ENCODE results near the gene PLK5. TPM values are rescaled to one million over a fixed set of nuclear protein-coding genes. Genes with fewer than 3 reads are reported as not detected.

Gene PLK5
- total and polyA plus RNA-seq, 2 of the 4 experiments (the other 2 are of a cell fraction): not detected

DNA sequence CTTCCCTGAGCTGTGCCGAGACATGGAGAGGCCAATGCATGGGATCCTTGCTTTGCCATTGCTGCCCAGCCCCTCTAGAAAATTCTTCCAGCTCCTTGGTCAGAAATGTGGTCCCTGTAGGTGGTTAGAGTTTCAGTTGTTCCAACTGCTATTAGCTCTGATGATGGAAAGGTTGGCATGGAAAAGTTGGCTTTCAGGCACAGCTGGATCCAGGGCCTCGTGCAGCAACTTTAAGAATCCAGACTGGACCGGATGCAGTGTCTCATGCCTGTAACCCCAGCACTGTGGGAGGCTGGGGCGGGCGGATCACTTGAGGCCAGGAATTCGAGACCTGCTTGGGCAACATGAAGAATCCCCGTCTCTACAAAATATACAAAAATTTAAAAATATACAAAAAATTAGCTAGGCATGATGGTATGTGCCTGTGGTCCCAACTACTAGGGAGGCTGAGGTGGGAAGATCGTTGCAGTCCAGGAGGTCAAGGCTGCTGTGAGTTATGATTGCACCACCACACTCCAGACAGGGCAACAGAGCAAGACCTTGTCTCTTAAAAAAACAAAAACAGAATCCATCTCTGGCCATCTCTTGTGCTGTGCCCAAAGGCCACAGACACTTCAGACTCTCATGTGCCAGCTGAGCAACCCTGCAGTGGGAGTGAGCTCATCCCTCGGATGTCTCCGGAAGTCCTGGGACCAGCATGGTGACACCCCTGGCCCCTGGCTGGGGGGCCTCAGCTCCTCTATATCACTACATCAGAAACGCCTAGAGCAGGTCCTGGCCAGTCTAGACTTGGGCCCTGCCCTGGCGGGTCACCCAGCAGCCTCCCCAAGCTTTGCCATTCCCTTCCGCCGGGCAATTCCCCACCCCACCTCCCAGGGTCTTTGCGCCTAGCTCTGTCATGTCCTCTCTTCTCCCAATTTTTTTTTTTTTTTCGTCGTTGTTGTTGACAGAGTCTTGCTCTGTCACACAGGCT lies 27.5 kb downstream of the PLK5 start (continued):
- TF ChIP-seq, protein P1, sequence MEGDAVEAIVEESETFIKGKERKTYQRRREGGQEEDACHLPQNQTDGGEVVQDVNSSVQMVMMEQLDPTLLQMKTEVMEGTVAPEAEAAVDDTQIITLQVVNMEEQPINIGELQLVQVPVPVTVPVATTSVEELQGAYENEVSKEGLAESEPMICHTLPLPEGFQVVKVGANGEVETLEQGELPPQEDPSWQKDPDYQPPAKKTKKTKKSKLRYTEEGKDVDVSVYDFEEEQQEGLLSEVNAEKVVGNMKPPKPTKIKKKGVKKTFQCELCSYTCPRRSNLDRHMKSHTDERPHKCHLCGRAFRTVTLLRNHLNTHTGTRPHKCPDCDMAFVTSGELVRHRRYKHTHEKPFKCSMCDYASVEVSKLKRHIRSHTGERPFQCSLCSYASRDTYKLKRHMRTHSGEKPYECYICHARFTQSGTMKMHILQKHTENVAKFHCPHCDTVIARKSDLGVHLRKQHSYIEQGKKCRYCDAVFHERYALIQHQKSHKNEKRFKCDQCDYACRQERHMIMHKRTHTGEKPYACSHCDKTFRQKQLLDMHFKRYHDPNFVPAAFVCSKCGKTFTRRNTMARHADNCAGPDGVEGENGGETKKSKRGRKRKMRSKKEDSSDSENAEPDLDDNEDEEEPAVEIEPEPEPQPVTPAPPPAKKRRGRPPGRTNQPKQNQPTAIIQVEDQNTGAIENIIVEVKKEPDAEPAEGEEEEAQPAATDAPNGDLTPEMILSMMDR (conservative IDR thresholded peaks at IDR 0.05; ENCODE audit: low read depth, low read length): no peak
- no peak for TF ChIP-seq BHLHE40 (IDR thresholded peaks at IDR 0.05; ENCODE audit: low read depth, low read length)

DNA sequence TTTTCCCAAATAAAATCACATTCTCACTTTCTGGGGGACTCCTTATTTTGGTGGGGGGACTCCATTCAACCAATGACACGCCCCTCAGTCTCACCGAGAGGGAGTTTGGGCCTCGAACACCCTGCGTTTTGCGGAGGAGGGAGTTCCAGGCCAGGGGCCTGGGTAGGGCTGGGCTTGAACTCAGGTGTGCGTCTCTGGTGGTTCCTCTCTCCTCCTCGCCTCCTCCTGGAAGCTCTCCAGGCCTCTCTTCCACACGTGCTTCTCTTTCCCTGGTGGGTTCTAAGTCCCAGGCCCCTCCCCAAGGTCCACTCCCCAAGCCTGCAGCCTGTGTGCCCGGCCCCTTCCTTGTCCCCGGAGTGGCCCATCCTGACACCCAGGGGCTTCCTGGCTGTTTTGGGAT lies 29.5 kb downstream of the PLK5 start:
- no peak overlapping the region for H2BK5ac ChIP-seq (ENCODE audit: low read depth, low read length, poor library complexity, severe bottlenecking)
- no peak overlapping the region for H3K14ac ChIP-seq (replicated peaks; ENCODE audit: low read depth, low read length)
- ChIA-PET CTCF (no interaction called here), POLR2A (ENCODE audit: unreplicated experiment) (no interaction called here)
- intact Hi-C loops (cut with micrococcal nuclease): no loop called here
- H3K18ac ChIP-seq (ENCODE audit: low read depth, low read length): no peak overlapping the region
- no peak overlapping the region for H3K4me3 ChIP-seq (ENCODE audit: insufficient read depth, low read depth, low read length)
- H3K23ac ChIP-seq (ENCODE audit: low read depth, low read length): no peak overlapping the region
- BruUV-seq (replicated peaks): no TSS peak
- no peak overlapping the region for H2BK120ac ChIP-seq (ENCODE audit: low read depth, low read length)
- no peak overlapping the region for H2AK9ac ChIP-seq (replicated peaks; ENCODE audit: low read depth, low read length, poor library complexity)
- no peak overlapping the region for H3K4me2 ChIP-seq (ENCODE audit: low read depth, low read length)
- no peak overlapping the region for H2BK15ac ChIP-seq (ENCODE audit: low read depth, low read length)
- H3K9me3 ChIP-seq (ENCODE audit: control insufficient read depth, insufficient read depth, low read length): no peaks in the 10 kb centered on the region
- H4K8ac ChIP-seq (ENCODE audit: low read depth in 2 of 2, low read length in 2 of 2): no peak overlapping the region
- dilution Hi-C loops (cut with HindIII; ENCODE audit: low sequenced_read_pairs, unreplicated experiment): no loop called here
- 100% methylated on average over 3 of the region's 10 CpGs; no CpG with 5 or more reads in 1 of the 2 experiments for WGBS, 2 experiments (ENCODE audit: extremely low coverage in 2 of 2, insufficient read length in 1 of 2)
- H4K5ac ChIP-seq (ENCODE audit: low read depth, low read length): no peak overlapping the region
- in situ Hi-C loops (cut with MboI; ENCODE audit: low sequenced_read_pairs): no loop called here
- no peak for ATAC-seq (ENCODE audit: low read depth)
- no peak overlapping the region for H2AK5ac ChIP-seq (ENCODE audit: low read depth, low read length)
- no peaks in the 10 kb centered on the region for H3K4me1 ChIP-seq (ENCODE audit: control insufficient read depth, insufficient read depth, low read length)
- H3K27ac ChIP-seq (ENCODE audit: insufficient read depth, low read length): no peak overlapping the region
- H3K9ac ChIP-seq (ENCODE audit: low read depth, low read length): no peak overlapping the region
- H2BK20ac ChIP-seq (ENCODE audit: low read depth, low read length): no peak overlapping the region
- no peak overlapping the region for H3K4ac ChIP-seq (ENCODE audit: low read depth, low read length)
- peaks cover 18% of the 10 kb centered on the region for H4K20me1 ChIP-seq (ENCODE audit: insufficient read depth, low read length)
- peaks cover 4 to 18% of the 10 kb centered on the region in 2 experiments; a peak in 2 of 4 replicates for H3K79me1 ChIP-seq (ENCODE audit: low read depth in 1 of 2, low read length in 2 of 2)
- TF ChIP-seq RCOR1 (IDR thresholded peaks at IDR 0.05; ENCODE audit: insufficient replicate concordance, low read length): no peak
- TF ChIP-seq POLR2A (IDR thresholded peaks at IDR 0.05; ENCODE audit: low read depth, low read length): no peak
- TF ChIP-seq FOS (IDR thresholded peaks at IDR 0.05; ENCODE audit: low read depth, low read length): no peak
- TF ChIP-seq, protein P1 (conservative IDR thresholded peaks at IDR 0.05; ENCODE audit: low read depth, low read length): no peak
- TF ChIP-seq MAFK (IDR thresholded peaks at IDR 0.05; ENCODE audit: low read depth, low read length): no peak
- no peak for TF ChIP-seq CEBPB (IDR thresholded peaks at IDR 0.05; ENCODE audit: low read depth, low read length)
- no peak for TF ChIP-seq SMC3 (IDR thresholded peaks at IDR 0.05; ENCODE audit: low read depth, low read length)
- TF ChIP-seq, protein P2, sequence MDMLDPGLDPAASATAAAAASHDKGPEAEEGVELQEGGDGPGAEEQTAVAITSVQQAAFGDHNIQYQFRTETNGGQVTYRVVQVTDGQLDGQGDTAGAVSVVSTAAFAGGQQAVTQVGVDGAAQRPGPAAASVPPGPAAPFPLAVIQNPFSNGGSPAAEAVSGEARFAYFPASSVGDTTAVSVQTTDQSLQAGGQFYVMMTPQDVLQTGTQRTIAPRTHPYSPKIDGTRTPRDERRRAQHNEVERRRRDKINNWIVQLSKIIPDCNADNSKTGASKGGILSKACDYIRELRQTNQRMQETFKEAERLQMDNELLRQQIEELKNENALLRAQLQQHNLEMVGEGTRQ (IDR thresholded peaks at IDR 0.05; ENCODE audit: low read depth, low read length): no peak
- TF ChIP-seq RFX5 (IDR thresholded peaks at IDR 0.05; ENCODE audit: low read depth, low read length): no peak
- no peak for TF ChIP-seq MXI1 (IDR thresholded peaks at IDR 0.05; ENCODE audit: borderline replicate concordance, low read depth, low read length)
- peaks cover 22% of the 10 kb centered on the region for H3K36me3 ChIP-seq (ENCODE audit: control insufficient read depth, insufficient read depth, low read length)
- H3K56ac ChIP-seq (ENCODE audit: extremely low read depth, insufficient read depth, low read length): no peak overlapping the region
- no peak for DNase-seq
- H3K9me1 ChIP-seq (ENCODE audit: insufficient read depth, low read length): peaks cover 3% of the 10 kb centered on the region; the same call in 1 of the 2 replicates
- no peaks in the 10 kb centered on the region for H3K27me3 ChIP-seq (ENCODE audit: control insufficient read depth, insufficient read depth, low read length)
- H2AFZ ChIP-seq (replicated peaks; ENCODE audit: low read length, poor library complexity): no peak overlapping the region
- no peak overlapping the region for H4K91ac ChIP-seq (ENCODE audit: insufficient read depth, low read depth, low read length)

All from IMR-90 (cell line).